ENCODE results near the gene PITRM1. TPM values are rescaled to one million over a fixed set of nuclear protein-coding genes. Genes with fewer than 3 reads are reported as not detected.

Gene PITRM1
- polyA plus RNA-seq, 1 of the 3 experiments (the other 2 are of a cell fraction), result 79.6 TPM

- Histone ChIP-seq H3K79me2 (ENCODE audit: insufficient read depth) (peaks cover 45% of the 10 kb centered on the region), H4K20me1 (ENCODE audit: insufficient read depth) (peaks cover 20% of the 10 kb centered on the region; the same call in 1 of the 2 replicates), H3K4me2 (no peak overlapping the region), H3K9me2 (no peaks in the 10 kb centered on the region), H3F3A (replicated peaks; ENCODE audit: insufficient read depth) (peaks cover 12% of the 10 kb centered on the region), H3K4me3 (ENCODE audit: low read depth in 2 of 2, low read length in 1 of 2) (no peak overlapping the region), H3K9ac (no peak overlapping the region), H3K9me3 (no peaks in the 10 kb centered on the region), H3K4me1 (ENCODE audit: control insufficient read depth in 1 of 2, insufficient read depth in 2 of 2, low read depth in 1 of 2, low read length in 1 of 2) (peaks cover 0 to 7% of the 10 kb centered on the region in 2 experiments; a peak in 2 of 4 replicates), H3K36me3 (replicated peaks in 1 of 2; ENCODE audit: control insufficient read depth in 1 of 2, insufficient read depth in 2 of 2, low read length in 1 of 2) (peaks cover 51 to 57% of the 10 kb centered on the region in 2 experiments), H2AFZ (ENCODE audit: low read depth) (no peak overlapping the region), H3K27me3 (ENCODE audit: insufficient read depth) (no peaks in the 10 kb centered on the region), H3K27ac (ENCODE audit: low read depth in 2 of 2, low read length in 1 of 2) (no peak overlapping the region)
- 96% methylated on average over 10 of the region's 10 CpGs for WGBS (ENCODE audit: low lambda C conversion rate)
- DNase-seq, result no peak
- ChIA-PET CTCF (interaction anchor here (1.0 kb wide), 1 partner anchor 28 kb away, joined by 3 read pairs; no protein-coding TSS in a partner anchor), POLR2A (no interaction called here)
- TF ChIP-seq EZH2phosphoT487 (IDR thresholded peaks at IDR 0.05; ENCODE audit: borderline replicate concordance, low read depth), result no peak
- no peak for TF ChIP-seq FOXJ3 (CRISPR knock-in tag; IDR thresholded peaks at IDR 0.05)
- no peak for TF ChIP-seq TAF1 (IDR thresholded peaks at IDR 0.05; ENCODE audit: borderline replicate concordance, low read depth, low read length)
- TF ChIP-seq TEAD4 (IDR thresholded peaks at IDR 0.05; ENCODE audit: borderline replicate concordance, insufficient read depth), result no peak
- TF ChIP-seq FOSL2 (IDR thresholded peaks at IDR 0.05; ENCODE audit: borderline replicate concordance, low read depth), result no peak
- TF ChIP-seq GABPA (IDR thresholded peaks at IDR 0.05; ENCODE audit: low read depth), result no peak
- TF ChIP-seq PBX3 (IDR thresholded peaks at IDR 0.05), result no peak
- no peak for TF ChIP-seq RCOR1 (IDR thresholded peaks at IDR 0.05; ENCODE audit: low read length)
- no peak for TF ChIP-seq FOXM1 (IDR thresholded peaks at IDR 0.05; ENCODE audit: low read depth)
- TF ChIP-seq ELF1 (IDR thresholded peaks at IDR 0.05), result no peak
- TF ChIP-seq POLR2AphosphoS5 (IDR thresholded peaks at IDR 0.05; ENCODE audit: low read depth, low read length), result no peak
- no peak for TF ChIP-seq RAD21 (IDR thresholded peaks at IDR 0.05; ENCODE audit: low read length)
- no peak for TF ChIP-seq YY1 (IDR thresholded peaks at IDR 0.05; ENCODE audit: low read depth)
- no peak for TF ChIP-seq USF2 (IDR thresholded peaks at IDR 0.05; ENCODE audit: borderline replicate concordance, low read depth, low read length)
- no peak for TF ChIP-seq MXI1 (IDR thresholded peaks at IDR 0.05; ENCODE audit: low read depth, low read length)
- TF ChIP-seq RXRA (IDR thresholded peaks at IDR 0.05; ENCODE audit: borderline replicate concordance, low read depth), result no peak
- no peak for TF ChIP-seq EP300 (IDR thresholded peaks at IDR 0.05; ENCODE audit: borderline replicate concordance in 1 of 2, low read depth in 1 of 2, low read length in 1 of 2)
- no peak for TF ChIP-seq SMC3 (IDR thresholded peaks at IDR 0.05; ENCODE audit: low read depth, low read length)
These were observed 3.3 kb downstream of the PITRM1 start for GRCh38 chr10:3169271-3169670.
